HepG2 (cell line): ENCODE data around the gene FBXW4. TPM values are rescaled to one million over a fixed set of nuclear protein-coding genes. Genes with fewer than 3 reads are reported as not detected.

Experiments used
- ATAC-seq: fragments of 200-7000 bp; cut with Tn5 transposase; 3 replicates; pipeline ENCODE4 v1.9.1; 2020; ENCODE audit warnings: mild to moderate bottlenecking, moderate library complexity
- BruUV-seq: library from RNA; stranded (reverse); fragments of 400-500 nt; replicated peaks from 2 replicates; lab custom pipeline; 2021; lab: Mats Ljungman, UMichigan
- CTCF ChIA-PET: fragments of 300-600 bp; formaldehyde crosslinking; extraction: SDS; loops from one replicate; lab custom pipeline; 2021; ENCODE audit warnings: low total read pairs, inconsistent platforms, low intra/inter-chr PET ratio; lab: Yijun Ruan, JAX
- POLR2A ChIA-PET: fragments of 350-600 bp; sonication (Branson Sonifier 250); formaldehyde crosslinking; loops from one replicate; lab custom pipeline; 2020; ENCODE audit warnings: antibody characterized with exemption, inconsistent platforms; lab: Yijun Ruan, JAX
- DNase-seq: peaks from one replicate; pipeline ENCODE4 v3.0.0-alpha.2; 2015; ENCODE audit warnings: low spot score
- FAIRE-seq: peaks from 3 replicates; lab custom pipeline; 2011; peaks lifted over from hg19 to GRCh38; lab: Jason Lieb, UNC
- H2AFZ ChIP-seq: one replicate; pipeline ENCODE4 v1.6.1; 2011; ENCODE audit warnings: low read length, inconsistent platforms
- H3K27ac ChIP-seq: fragments of 300-600 bp; 3 replicates; pipeline ENCODE4 v1.8.0; 2011; ENCODE audit warnings: mixed run types, mild to moderate bottlenecking, mixed read lengths, low read length, inconsistent platforms; ENCODE audit not compliant: insufficient read depth; ENCODE audit errors: extremely low read length
- H3K27me3 ChIP-seq, 2 experiments: fragments of 200-600 bp in 1 of 2; 2 replicates in 1 of 2; 3 replicates in 1 of 2; pipeline versions ENCODE4 v1.6.0 to v1.8.0; 2011; ENCODE audit warnings: low read length in 2 of 2, mild to moderate bottlenecking in 2 of 2, moderate library complexity in 2 of 2, inconsistent platforms in 1 of 2; ENCODE audit not compliant: insufficient read depth in 2 of 2, control insufficient read depth in 1 of 2
- H3K36me3 ChIP-seq, 2 experiments: fragments of 200-600 bp in 1 of 2; replicated peaks in 1 of 2; 2 replicates in 1 of 2; 3 replicates in 1 of 2; pipeline versions ENCODE4 v1.5.1 to v1.8.0; 2011; ENCODE audit warnings: low read length in 2 of 2, inconsistent platforms in 1 of 2; ENCODE audit not compliant: insufficient read depth in 2 of 2, control insufficient read depth in 1 of 2
- H3K4me1 ChIP-seq: 2 replicates; pipeline ENCODE4 v1.5.1; 2012; ENCODE audit warnings: low read length, inconsistent platforms; ENCODE audit not compliant: insufficient read depth
- H3K4me2 ChIP-seq: 2 replicates; pipeline ENCODE4 v1.6.0; 2011; ENCODE audit warnings: low read depth, low read length, inconsistent platforms
- H3K4me3 ChIP-seq, 3 experiments: fragments of 200-600 bp in 1 of 3; sonication (generic), shearing (Covaris generic) in 1 of 3; replicated peaks in 1 of 3; 2 replicates each; pipeline ENCODE4 v1.5.1; 2011 to 2016; ENCODE audit warnings: low read length in 3 of 3, inconsistent platforms in 2 of 3, low read depth in 2 of 3, mild to moderate bottlenecking in 2 of 3, control low read depth in 1 of 3, mixed read lengths in 1 of 3; ENCODE audit not compliant: insufficient read depth in 1 of 3
- H3K79me2 ChIP-seq: one replicate; pipeline ENCODE4 v1.6.1; 2011; ENCODE audit warnings: low read length, inconsistent platforms; ENCODE audit not compliant: insufficient read depth
- H3K9ac ChIP-seq: 2 replicates; pipeline ENCODE4 v1.6.0; 2011; ENCODE audit warnings: mild to moderate bottlenecking, low read depth, low read length, inconsistent platforms; ENCODE audit not compliant: insufficient read depth
- H3K9me3 ChIP-seq: 2 replicates; pipeline ENCODE4 v1.5.1; 2012; ENCODE audit warnings: mild to moderate bottlenecking, low read length
- H4K20me1 ChIP-seq: 2 replicates; pipeline ENCODE4 v1.6.0; 2011; ENCODE audit warnings: inconsistent platforms, mild to moderate bottlenecking, low read length, moderate library complexity; ENCODE audit not compliant: insufficient read depth
- CHD2 ChIP-seq: IDR thresholded peaks from 2 replicates; pipeline ENCODE4 v1.6.1; 2011; ENCODE audit warnings: low read depth, low read length, improper control_type of control experiment
- JARID2 ChIP-seq: sonication (generic); formaldehyde crosslinking; IDR thresholded peaks from 2 replicates; pipeline ENCODE4 v1.8.1; 2023; ENCODE audit warnings: missing genetic modification reagents, inconsistent platforms; ENCODE audit not compliant: insufficient replicate concordance
- TEF ChIP-seq: sonication (generic); formaldehyde crosslinking; IDR thresholded peaks from 2 replicates; pipeline ENCODE4 v1.5.0; 2020; ENCODE audit warnings: missing genetic modification reagents
- WGBS: methylation state at CpG from one replicate; pipeline ENCODE4 v1.1.6; 2017; ENCODE audit warnings: low lambda C conversion rate; 5-methylcytosine and 5-hydroxymethylcytosine counted together
- in situ Hi-C: cut with HindIII; loops from 2 replicates; pipeline ENCODE4 v1.10.0; 2017; ENCODE audit warnings: low pct_unique_long_range_greater_than_20kb; ENCODE audit not compliant: extremely low pct_ligation_motif_present
- intact Hi-C: fragments of 100-400 bp; cut with micrococcal nuclease; formaldehyde crosslinking; loops from one replicate; pipeline ENCODE4 v1.10.0; 2022; ENCODE audit not compliant: unreplicated experiment
- polyA plus RNA-seq, 8 experiments: library from polyadenylated mRNA; depleted of rRNA in 3 of 8; stranded (reverse) in 7 of 8; unstranded in 1 of 8; fragments of >200 nt; fragmentation: Illumina TruSeq in 4 of 8; extraction: Trizol in 4 of 8; gene quantifications; 2 replicates each; pipeline versions ENCODE4 v1.2.1 to v1.2.3, GENCODE V29; 2011 to 2016; ENCODE audit warnings: low read depth in 4 of 8, missing spikeins in 1 of 8, mixed read lengths in 1 of 8; ENCODE audit not compliant: insufficient read depth in 1 of 8
- total RNA-seq, 5 experiments: library from RNA; depleted of rRNA; stranded (reverse); fragments of >200 nt; fragmentation: Illumina TruSeq; extraction: Trizol; gene quantifications; 2 replicates each; pipeline ENCODE4 v1.2.3, GENCODE V29; 2016; ENCODE audit warnings: low read depth in 1 of 5
- TF ChIP-seq, protein P1 (sequence below): IDR thresholded peaks from 2 replicates; pipeline ENCODE4 v1.6.1; 2018; ENCODE audit warnings: missing genetic modification reagents
- TF ChIP-seq, protein P2 (sequence below): sonication (generic); formaldehyde crosslinking; IDR thresholded peaks from 2 replicates; pipeline ENCODE4 v1.4.0; 2020; ENCODE audit warnings: missing genetic modification reagents

Gene FBXW4
- total and polyA plus RNA-seq, 2 of the 13 experiments (the other 11 are each of a cell fraction or from before 2014, with no cell fraction given): 23.5 to 33.7 TPM

DNA sequence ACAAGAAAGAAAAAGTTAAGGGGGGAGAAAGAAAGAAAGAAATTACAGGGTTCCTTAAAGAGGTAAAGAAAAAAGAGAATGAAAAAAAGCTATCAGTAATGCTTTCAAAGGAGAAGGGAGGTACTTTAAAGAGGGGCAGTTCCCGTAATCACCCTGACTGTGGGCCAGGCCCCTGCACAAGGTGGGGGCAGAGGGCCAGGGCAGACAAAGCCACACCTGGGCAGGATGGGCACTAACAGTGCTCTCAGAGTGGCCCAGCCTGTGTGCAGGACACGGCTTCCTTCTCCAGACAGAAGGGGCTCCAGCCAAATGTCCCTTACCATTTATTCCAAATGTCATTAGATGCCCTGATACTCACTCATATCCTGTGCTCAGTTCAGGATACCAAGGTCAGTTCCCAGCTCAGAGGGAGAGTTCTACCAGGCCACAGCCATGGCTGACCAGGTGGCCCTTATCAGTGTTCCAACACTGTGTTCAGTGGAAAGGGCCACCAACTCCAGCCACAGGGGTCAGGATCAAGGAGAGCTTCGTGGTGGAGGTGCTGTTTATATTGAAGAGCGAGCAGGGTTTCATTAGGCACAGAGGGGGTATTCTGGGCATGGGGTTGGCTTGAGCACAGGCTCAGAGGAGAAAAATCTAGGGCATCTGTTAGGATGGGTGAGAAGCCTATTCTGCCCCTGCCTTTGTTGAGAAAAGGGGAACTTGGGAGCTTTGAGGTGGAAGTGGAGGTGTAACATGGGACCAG, 77.0 kb downstream of the FBXW4 start:
- BruUV-seq: no TSS peak
- Histone ChIP-seq H3K79me2 (no peaks in the 10 kb centered on the region), H3K4me3 (no peak overlapping the region), H3K4me2 (no peak overlapping the region), H3K27me3 (no peaks in the 10 kb centered on the region), H3K9ac (no peak overlapping the region), H2AFZ (no peak overlapping the region), H4K20me1 (no peaks in the 10 kb centered on the region), H3K36me3 (peaks cover 3 to 12% of the 10 kb centered on the region in 2 experiments; a peak in 3 of 5 replicates), H3K4me1 (no peaks in the 10 kb centered on the region), H3K27ac (no peak overlapping the region), H3K9me3 (no peaks in the 10 kb centered on the region)
- in situ Hi-C loops: no loop called here
- ChIA-PET POLR2A (no interaction called here), CTCF (no interaction called here)
- intact Hi-C loops: no loop called here
- no peak for FAIRE-seq
- WGBS: 84% methylated on average over 3 of the region's 4 CpGs
- no peak for ATAC-seq
- no peak for DNase-seq
- TF ChIP-seq, protein P1, sequence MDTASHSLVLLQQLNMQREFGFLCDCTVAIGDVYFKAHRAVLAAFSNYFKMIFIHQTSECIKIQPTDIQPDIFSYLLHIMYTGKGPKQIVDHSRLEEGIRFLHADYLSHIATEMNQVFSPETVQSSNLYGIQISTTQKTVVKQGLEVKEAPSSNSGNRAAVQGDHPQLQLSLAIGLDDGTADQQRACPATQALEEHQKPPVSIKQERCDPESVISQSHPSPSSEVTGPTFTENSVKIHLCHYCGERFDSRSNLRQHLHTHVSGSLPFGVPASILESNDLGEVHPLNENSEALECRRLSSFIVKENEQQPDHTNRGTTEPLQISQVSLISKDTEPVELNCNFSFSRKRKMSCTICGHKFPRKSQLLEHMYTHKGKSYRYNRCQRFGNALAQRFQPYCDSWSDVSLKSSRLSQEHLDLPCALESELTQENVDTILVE (CRISPR knock-in tag): no peak
- TF ChIP-seq CHD2: no peak
- TF ChIP-seq JARID2 (CRISPR knock-in tag): no peak
- TF ChIP-seq TEF: no peak
- TF ChIP-seq, protein P2, sequence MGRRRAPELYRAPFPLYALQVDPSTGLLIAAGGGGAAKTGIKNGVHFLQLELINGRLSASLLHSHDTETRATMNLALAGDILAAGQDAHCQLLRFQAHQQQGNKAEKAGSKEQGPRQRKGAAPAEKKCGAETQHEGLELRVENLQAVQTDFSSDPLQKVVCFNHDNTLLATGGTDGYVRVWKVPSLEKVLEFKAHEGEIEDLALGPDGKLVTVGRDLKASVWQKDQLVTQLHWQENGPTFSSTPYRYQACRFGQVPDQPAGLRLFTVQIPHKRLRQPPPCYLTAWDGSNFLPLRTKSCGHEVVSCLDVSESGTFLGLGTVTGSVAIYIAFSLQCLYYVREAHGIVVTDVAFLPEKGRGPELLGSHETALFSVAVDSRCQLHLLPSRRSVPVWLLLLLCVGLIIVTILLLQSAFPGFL: no peak
